OCI-LY1 (cell line): ENCODE measurements around the gene ALKBH2.

Experiments
- EZH2 ChIP-seq: fragments of 200-600 bp; sonication (generic), shearing (Covaris generic); IDR thresholded peaks from 2 replicates; pipeline ENCODE4 v1.8.0; 2017; ENCODE audit warnings: borderline replicate concordance, mixed run types, mild to moderate bottlenecking, antibody characterized with exemption, low read length, moderate library complexity, mixed read lengths
- TF ChIP-seq, protein P1 (sequence below): fragments of 200-600 bp; sonication (generic), shearing (Covaris generic); IDR thresholded peaks from 2 replicates; pipeline ENCODE4 v1.5.1; 2017; ENCODE audit warnings: mild to moderate bottlenecking, antibody characterized with exemption, low read length, moderate library complexity, mixed read lengths

DNA sequence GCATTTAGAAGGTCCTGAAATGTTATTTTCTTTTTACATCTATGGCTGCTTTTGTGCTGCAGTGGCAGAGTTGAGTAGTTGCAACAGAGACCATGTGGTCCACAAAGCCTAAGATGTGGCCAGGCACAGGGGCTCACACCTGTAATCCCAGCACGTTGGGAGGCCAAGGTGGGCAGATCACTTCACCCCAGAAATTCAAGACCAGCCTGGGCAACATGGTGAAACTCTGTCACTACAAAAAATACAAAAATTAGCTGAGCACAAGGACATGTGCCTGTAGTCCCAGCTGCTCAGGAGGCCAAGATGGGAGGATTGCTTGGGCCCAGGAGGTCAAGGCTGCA lies 27.4 kb downstream of the ALKBH2 start:
- TF ChIP-seq, protein P1, sequence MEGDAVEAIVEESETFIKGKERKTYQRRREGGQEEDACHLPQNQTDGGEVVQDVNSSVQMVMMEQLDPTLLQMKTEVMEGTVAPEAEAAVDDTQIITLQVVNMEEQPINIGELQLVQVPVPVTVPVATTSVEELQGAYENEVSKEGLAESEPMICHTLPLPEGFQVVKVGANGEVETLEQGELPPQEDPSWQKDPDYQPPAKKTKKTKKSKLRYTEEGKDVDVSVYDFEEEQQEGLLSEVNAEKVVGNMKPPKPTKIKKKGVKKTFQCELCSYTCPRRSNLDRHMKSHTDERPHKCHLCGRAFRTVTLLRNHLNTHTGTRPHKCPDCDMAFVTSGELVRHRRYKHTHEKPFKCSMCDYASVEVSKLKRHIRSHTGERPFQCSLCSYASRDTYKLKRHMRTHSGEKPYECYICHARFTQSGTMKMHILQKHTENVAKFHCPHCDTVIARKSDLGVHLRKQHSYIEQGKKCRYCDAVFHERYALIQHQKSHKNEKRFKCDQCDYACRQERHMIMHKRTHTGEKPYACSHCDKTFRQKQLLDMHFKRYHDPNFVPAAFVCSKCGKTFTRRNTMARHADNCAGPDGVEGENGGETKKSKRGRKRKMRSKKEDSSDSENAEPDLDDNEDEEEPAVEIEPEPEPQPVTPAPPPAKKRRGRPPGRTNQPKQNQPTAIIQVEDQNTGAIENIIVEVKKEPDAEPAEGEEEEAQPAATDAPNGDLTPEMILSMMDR: no peak
- TF ChIP-seq EZH2: no peak
